Measurements from ENCODE around the gene PYGM.

Gene PYGM

DNA sequence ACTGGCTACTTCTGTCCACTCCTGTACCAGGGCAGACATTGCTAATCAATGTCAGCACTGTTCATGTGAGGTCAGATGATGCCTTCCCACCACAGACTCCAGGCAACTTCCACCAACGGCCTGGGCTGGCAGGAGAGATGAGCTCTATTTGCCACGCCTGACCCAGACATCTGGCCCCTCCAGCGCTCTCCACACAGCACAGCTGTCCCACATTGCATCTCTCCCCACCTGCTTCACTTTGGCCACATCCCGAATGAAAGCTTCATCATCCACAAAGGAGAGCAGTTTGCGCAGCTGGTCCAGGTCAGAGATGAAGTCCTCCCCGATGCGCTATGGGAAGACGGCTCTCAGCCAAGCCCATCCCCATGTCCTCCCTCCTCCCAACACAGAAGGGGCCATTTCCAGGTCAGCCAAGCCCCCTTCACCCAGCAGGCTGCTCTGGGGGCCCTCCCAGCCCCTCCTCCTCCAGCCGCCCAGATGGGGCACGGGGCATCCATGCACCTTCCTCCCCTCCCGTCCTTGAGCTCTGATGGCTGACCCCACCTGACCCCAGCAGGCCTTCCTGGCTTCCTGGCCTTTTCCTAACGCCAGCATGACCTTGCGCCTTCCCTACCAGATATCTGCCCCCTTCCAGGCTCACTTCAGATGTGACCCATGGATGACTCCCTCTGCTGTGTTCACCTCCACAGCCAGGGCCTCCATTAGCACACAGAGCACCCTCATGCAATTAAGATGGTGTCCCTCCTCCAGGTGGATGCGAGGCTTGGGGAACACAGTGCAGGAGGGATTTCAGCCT is 7.4 kb downstream of the PYGM start:
- DNase-seq = no peak

DNA sequence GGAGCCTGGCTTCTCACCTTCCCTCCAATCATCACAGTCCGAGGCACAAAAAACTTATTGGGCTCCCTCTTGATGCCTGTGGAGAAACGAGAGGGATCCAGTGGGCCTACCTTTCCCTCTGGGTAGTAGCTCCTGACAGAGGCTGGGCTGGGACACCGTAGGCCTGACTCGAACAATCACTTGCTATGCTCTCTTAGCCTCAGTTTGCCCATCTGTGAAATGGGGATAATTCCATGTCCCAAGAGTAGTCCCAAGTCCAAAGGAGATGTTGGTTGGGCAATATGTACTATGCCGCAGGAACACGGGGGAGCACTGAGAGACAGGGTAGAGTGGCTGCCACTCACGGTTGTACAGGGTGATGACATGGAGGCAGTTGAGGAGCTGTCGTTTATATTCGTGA is 8.2 kb downstream of the PYGM start:
- no peak for DNase-seq

DNA sequence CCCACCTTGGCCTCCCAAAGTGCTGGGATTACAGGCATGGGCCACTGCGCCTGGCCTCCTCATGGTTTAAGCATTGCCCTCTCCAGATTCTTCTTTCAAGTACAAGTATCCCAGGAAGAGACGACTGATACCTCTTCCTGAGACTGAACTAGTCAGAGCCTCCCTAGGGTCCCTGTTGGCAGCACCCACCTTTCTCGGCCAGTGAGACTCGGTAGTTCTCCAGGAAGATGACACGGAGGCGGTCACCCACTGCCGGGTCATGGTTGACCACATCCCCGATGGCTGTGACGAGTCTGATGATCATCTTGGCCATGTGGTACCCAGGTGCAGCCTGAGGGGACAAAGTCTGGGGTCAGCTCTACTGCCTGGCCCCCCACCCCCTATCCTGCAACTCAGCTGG is 8.6 kb downstream of the PYGM start:
- DNase-seq = no peak

DNA sequence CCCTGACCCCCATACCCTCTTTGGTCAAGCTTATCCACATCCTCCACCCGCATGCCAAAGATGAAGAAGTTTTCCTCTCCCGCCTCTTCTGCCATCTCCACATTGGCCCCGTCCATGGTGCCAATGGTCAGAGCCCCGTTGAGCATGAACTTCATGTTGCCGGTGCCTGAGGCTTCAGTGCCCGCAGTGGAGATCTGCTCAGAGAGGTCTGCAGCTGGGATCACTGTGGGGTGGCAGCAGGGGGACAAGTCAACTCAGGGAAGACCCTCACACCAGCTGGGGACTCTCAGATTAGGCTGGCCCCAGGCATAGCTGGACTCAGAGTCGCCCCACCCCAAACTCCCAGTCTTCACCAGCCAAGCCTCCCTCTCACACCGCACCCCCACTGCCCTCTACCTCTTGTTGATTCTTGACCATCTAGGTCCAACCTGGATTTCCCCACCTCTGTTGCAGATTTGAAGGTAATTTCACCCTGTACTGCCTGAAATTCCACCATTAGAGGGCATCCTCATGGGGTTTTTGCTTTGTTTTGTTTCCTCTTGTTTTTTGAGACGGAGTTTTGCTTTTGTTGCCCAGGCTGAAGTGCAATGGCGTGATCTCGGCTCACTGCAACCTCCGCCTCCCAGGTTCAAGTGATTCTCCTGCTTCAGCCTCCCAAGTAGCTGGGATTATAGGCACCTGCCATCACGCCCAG is 9.3 kb downstream of the PYGM start:
- no peak for DNase-seq

DNA sequence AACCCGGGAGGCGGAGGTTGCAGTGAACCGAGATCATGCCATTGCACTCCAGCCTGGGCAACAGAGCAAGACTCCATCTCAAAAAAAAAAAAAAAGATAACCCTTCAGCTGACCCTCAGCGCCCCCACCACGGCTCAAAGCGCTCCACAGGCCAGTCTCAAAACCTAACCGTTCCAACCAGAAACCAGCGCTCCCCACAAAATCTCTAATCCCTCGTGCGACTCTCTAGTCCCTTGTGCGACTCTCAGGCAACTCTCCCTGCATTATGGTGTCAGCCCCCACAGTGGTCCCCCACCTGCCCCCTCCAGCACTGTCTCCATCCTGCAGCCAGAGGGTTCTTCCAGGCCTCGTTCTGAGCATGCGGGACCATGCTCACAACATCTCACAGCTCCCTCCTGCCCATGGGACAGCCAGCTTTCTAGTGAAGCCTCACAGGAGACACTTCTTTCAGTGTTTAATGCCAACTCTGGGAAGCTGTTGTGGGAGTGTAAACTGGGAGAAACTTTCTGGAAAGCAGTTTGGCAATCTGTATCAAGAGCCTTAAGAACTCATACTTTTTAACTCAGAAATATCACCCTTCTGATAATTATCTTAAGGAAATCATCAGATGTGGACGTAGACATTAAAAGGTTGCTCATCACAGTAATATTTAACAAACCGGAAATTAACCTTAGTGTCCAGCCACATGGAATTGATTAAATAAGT is 11.7 kb downstream of the PYGM start:
- no peak for DNase-seq

DNA sequence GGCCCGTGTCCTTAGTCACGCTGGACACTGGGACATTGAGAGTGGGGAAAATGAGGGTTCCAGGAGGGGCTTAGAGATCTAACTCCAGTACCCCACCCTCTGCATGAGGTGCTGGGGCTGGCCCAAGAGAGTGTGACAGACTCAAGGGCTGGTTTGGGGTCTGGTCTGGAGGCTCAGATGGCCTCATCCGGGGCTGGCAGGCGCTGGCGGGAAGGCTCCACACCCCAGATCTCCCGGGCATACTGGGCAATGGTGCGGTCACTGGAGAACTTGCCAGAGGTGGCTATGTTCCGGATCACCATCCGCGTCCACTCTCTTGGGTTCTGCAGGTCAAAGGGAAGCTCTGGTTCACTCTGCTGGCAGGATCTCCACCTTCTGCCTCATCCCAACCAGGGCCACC is 13.3 kb downstream of the PYGM start:
- no peak for DNase-seq

DNA sequence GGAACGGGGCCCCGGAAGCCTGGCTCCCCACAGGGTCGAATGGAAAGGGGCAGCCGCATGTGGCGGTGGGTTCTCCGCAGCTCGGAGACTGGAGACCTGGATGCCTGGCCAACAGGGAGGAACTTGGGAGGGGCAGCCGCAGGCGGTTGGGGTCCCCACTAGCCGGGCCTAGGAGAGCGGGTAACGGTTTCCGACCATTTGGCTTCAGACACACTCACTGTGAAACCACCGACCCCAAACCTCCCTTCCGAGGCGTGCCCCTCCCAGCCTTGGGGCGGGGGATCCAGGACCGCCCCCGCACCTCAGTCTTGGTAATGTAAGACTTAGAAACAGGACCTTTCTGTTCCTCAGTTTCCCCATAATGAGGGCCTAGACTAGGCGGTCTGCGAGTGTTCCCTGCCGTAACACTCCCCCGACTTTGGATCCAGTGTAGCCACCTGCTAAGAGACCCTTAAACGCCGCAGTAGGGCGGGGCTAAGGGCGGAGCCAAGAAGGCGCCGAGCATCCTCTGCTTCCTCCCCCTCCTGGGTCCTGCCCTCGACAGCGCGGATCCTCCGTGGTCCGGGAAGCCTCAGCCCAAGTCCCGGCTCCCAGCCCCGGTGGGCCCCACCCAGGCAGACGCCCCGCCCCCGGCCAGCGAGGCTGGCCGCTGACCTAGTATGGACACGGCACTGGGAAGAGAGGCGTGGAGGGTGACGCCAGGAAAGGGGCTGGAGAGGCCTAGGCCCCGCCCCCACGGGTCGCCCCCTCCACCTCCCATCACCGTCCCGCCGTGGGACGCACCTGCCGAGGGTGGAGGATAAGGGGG is 14.0 kb downstream of the PYGM start:
- DNase-seq = no peak

DNA sequence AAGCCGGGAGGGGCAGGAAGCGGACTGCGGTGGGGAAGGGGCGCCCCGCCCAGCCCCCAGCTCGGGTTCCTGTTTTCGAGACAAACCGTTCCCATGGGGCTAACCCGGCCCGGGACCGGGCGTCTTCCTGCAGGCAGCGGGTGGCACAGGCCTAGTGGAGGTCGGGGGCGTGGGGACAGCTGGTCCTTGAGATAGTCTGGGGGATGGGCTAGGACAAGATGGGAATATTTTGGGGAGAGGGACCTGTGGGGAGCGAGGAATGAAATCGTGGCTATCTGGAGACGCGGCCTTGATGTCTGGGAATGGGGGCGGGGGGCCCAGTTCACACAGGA is 14.6 kb downstream of the PYGM start:
- DNase-seq = no peak

DNA sequence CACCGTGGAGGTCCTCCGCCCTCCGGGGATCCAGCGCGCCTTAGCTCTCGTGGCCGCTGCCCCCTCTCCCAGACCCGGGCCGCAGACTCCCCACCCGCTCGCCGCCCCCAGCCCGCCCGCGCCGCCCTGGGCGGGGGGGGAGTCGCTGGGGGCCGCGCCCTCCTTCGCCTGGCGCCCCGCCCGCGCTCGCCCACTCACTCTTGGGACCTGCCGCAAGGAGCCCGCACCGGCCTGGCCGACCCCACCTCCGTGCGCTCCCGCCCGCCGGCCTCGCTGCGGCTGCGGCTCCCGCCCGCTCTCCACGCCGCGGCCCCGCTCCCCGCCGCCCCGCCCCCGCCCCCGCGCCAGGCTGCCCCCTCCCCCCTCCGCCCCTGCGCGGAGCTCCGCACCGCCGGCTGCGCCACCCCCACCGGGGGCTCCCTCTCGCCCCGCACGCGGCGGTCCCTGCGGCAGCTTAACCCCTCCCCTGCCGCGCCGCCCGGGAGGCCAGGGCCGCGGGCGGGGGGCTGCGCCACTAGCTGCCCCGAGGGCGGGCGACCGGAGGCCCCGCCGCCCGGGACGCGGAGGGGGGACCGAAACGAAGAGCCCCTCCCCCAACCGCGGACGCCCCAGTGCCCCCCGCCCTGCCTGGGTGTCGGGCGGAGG is 15.1 kb downstream of the PYGM start:
- no peak for DNase-seq

DNA sequence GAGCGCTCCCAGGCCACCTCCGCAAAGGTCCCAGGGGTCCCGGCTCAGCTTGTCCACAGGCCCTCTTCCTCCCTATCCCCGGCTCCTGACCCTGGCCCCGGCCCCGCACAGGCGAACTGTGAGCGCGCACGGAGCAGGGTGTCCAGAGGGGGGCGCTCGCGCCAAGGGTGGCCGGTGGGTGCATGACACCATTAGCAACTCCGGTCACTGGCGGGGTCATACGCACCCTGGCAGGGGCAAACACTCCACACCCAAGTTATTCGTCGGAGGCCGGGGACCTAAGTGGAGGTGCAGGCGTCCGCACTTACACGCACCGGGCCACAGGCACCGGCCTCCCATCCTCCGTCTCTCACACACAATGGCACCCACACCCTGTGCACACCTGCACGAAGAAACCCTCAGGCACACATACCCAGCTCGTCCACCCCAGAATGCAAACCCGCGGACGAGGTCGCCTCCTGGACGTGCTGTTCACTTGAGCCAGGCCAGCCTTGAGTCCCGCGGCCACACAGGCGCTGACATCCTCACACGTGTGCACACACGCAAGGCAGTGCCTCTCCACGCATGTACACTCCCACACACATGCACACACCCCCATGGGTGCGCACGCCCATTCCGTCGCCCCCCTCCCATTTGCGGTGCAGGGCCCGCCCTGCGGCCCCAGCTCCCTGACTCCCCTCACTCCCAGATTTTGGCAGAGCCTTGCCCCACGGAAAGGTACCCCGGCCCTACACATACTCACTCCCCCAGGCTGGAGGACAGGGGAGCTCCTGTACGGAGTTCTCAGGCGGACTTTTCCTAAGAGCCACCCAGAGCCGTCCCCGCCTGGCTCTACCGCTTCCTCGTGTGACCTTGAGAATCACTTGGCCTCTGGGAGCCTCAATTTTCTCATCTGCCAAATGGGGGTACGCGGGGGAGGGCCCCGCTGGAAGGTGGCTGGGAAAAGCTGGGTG is 15.9 kb downstream of the PYGM start, which contains the start of gene RASGRP2:
Gene RASGRP2, minus strand, starts transcription at position 552 of the 953 bp plus-strand sequence. CDS start 1,276 bp downstream, outside the sequence.
- DNase-seq = no peak

DNA sequence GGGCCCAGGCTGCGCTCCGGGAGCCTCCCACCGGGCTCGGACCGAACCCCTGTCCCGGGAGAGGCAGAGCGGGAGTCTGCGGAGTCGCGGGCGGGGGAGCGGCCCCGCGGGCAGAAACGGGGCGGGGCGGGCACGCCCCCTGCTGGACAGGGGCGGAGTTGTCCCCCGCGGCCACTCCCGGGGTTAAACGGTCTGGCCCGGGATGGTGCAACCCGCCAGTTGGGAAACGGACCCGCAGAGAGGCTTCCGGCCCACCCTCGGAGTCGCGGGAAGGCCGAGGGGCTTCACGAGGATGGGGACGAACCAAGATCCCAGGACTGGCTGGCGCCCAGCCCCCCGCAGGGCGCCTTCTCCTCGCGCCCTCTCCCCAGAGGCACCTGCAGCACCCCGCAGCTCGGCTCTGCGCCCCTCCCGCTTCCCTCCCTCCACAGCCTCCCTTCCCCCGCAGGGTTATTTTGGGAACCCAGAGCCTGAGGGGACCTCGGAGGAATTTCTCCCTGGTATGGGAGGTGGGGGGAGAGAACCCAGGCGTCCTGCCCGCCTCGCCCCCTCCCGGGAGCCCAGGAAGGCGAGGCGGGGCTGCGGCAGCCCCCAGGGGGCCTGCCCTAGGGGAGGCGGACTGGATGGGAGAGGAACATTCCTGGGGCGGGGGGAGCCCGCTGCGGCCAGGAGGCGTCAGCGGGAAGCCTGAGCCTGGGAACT is 16.7 kb downstream of the PYGM start:
- no peak for DNase-seq

DNA sequence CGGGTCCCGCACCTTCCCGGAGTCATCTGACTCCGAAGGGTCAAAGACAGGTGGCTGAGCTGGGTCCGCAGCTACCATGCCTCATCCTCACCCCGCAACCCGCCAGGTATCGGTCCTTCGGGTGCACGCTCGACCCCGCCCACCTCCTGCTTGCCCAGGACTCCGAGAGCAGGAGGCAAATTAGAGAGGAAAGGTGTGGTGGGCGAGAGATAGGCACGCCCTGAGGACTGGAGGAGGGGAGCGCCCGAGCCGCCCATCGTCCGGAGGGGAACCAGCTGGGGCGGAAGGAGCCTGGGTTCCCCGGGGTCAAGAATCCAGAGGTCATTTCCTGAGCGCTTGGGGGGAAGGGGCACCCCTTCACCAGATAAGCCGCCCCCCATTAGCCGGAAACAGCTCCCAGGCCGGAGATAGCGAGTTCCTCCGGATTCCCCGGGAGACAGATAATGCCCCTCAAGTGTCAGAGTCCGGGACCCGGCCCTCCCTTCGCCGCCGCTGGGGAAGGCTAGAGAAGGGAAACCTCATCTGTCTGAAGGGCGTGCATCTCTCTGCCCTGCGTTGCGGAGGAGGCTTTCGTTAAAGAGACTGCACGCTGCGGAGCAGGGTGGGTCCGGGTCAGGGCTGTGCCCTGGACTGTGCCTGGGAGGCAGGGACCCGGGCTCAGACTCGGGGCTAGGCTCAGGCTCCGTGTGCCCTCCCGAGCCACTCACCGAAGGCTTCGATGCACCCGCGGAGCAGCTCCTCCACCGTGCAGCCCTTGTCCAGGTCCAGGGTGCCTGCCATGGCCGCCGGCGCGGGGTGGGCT is 17.5 kb downstream of the PYGM start:
- no peak for DNase-seq

DNA sequence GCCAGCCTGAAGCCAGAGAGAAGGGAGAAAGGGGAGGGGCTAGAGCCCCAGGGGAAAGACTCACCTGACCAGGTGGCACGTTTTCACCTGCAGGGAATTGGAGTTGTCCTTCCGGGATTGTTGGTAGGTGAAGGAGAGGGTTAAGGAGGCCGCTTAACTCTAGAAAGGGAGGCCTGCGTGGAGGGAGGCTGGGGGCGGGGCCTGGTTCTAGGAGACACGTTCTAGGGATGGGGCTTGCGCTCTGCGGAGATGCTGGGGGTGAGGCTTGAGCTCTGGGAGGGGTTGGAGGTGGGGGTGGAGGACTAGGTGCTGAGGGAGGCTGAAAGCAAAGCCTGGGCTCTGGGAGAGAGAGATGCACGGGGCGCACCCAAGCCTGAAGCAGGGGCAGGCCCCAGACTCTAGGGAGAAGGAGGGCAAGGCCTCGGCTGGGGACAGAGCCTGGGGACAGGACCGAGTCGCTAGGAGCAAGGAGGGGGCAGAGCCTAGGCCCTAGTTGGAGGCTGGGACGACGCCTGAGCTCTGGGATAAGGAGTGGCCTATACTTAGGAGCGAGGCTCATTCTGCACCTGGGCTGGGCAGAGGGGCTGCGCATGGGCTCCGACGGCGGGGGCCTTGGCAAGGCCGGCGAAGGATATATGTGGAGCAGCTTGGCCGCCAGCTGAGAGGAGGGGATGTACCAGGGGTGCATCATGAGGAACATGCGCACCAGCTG is 18.2 kb downstream of the PYGM start:
- DNase-seq = no peak

DNA sequence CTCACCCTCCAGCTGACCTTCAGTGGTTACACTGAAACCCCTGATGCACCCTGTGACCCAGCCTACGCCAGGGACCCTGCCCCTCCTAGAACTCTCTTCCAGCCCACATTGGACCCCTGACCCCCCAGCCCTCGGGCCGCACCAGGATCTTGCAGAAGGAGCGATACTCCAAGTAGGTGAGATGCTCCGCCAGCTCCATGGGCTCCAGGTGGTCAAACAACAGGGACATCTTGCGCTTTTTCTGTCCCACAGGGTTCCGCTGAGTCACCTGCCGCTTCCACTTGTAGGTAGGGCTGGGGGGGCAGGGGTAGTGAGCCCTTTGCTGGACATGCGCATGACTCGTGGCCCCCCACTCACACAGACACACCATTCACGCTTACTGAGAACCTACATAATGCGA is 19.9 kb downstream of the PYGM start:
- DNase-seq = no peak

DNA sequence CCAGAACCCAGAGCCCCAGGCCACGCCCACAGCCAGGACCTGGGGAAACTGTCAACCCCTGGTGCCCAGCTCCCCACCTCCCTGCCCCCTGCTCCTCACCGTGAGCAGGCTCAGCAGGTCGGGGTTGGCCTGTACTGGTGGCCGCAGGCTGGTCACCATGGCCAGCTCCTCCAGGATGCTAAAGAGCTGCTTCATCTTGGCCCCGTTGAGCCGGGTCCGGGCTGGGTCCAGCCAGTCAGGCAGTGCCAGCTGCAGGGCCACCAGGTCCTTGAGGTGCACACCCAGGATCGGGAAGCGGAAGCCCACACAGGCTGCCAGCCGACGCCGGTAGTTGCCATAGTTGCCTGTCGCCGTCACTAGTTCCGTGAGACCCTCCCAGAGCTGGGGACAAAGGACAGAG is 23.1 kb downstream of the PYGM start:
- DNase-seq = no peak

DNA sequence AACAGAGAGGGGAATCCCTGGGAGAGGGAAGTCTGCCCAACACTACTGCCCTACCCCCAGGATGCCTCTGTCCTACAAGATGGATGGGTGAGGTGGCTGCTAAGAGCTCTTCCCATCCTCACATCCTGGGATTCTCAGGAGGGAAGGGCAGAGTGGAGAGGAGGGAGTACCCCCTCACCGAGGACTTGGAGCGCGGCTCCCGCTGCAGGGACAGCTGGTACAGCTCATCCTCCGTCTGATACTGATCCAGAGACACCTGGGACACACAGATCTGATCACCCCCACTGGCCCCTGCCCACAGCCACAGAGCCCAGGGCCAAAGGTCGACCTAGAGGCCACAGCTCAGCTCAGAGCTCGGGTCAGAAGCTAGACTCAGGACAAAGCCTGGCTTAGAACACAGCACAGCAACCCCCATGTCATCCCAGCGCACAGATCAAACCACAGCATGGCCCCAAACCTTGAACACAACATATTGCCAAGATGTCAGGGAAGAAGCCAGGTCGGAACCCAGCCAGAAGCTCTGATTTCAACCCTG is 24.0 kb downstream of the PYGM start:
- DNase-seq = no peak

DNA sequence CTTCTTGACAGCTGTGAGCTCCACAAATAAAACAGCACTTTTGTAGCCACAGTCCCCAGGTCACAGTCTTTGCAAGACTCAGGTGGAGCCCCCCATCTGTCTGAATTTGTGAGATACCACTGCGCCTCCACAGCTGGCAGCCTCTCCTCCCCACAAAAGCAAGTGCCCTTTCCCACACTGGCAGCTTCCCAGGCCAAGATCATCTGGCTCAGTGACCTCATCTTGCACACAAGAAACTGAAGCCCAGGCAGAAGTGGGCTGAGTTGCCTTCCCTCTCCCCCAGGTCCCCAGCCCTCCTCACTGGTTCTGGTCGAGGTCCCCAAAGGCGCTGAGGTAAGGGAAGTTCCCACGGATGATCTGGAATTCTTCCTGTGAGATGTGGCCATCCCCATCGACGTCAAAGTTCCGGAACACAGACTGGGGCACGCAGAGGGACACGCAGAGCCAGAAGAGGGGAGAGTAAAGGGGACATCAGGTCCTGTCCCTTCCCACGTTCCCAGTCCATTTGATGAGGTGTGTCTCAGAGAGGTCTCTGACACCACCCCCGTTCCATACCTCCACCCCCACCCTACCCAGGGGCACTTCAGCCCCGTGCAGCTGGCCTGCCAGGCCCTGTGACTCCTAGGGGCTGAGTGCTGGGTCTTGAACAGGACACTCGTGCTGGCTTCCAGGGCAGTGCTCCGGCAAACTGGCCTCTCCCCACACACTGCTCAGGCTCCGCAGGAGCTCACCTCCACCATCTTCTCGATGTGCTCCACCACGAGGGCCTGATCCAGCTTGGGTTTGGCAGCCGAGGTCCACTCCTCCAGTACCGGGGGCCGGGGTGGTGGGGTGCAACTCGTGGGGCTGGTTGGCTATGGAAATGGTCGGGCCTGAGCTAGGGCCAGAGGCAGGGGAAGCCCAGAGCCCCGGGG is 24.7 kb downstream of the PYGM start:
- DNase-seq = no peak

DNA sequence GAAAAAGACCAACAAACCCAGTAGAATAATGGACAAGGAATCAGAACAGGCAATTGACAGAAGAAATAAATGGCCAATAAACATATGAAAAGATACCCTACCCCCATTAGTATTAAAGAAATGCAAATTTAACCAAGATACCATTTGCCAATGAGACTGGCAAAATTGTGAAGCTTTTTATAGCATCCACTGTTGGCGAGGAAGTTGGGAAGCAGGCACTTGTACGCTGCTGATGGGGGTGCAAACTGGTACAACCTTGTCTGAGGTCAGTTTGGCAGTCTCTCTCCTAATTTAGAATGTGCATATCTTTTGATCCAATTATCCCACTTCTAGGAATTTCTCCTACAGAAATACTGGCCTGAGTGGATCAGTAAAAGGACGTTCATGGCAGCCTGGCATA is 28.2 kb downstream of the PYGM start:
- DNase-seq = no peak
